CD1c-positive myeloid dendritic cell (primary cell): ENCODE results near the gene CD101.

Experiments used
- DNase-seq: peaks from one replicate; pipeline ENCODE4 v3.0.0-alpha.2; 2016; ENCODE audit errors: extremely low spot score

CD101 gene

GRCh38 chr1:117015724-117016123 is 14.2 kb downstream of the CD101 start:
- no peak for DNase-seq

DNA sequence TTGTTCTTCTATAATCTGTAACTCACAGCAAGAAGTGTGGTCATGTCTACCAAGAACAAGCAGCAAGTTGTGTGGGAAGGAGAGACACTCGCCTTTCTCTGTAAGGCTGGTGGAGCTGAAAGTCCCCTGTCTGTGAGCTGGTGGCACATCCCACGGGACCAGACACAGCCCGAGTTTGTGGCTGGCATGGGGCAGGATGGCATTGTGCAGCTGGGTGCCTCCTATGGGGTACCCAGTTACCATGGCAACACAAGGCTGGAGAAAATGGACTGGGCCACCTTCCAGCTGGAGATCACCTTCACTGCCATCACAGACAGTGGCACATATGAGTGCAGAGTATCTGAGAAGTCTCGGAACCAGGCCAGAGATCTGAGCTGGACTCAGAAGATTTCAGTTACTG is 15.5 kb downstream of the CD101 start:
- DNase-seq, result no peak

DNA sequence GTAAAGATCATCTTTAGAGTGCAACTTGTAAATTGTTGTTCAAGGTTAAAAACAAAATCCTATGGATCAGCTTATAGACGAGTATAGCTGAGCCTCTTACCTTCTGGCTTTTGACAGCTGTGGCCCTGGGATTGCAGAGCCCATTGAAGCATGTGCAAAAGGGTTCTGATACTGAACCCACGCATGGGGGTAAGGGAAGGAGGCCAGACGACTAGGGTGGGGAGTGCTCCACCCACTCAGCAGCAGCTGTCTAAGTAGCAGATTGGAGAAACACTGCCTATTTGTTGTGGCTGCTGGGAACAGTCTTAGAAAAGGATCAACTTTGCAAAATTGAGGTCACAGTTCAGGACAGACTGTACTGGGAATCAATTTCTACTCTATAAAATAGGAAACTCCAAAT is 16.1 kb downstream of the CD101 start:
- DNase-seq, result peak; percentile 57

GRCh38 chr1:117020526-117021156 is 19.1 kb downstream of the CD101 start:
- DNase-seq, result no peak

- no peak for DNase-seq
These were observed 20.6 kb downstream of the CD101 start for GRCh38 chr1:117022114-117022513.

- DNase-seq, result no peak
These were observed 24.0 kb downstream of the CD101 start for GRCh38 chr1:117025568-117025967.

- no peak for DNase-seq
These were observed 24.8 kb downstream of the CD101 start for GRCh38 chr1:117026361-117026760.

- no peak for DNase-seq
These were observed 28.1 kb downstream of the CD101 start for GRCh38 chr1:117029685-117030084.

GRCh38 chr1:117030271-117030877 is 28.8 kb downstream of the CD101 start:
- no peak for DNase-seq

DNA sequence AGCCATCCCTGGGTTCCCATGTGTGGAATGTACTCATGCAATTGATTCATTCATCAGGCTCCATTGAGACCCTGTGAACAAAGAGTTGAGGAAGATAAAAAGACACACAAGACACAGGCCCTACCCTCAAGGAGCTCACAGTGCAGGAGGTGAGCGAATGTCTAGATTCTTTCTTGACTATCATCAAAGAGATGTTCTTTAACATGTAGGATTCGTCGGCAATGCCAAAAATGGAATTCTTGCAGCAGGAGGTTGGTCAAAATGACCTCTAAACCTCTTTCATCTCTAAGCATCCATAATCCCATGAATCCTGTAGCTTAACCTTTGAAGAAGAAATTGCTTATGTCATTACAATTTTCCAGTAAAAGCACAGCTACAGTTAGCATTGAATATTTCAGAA is 30.7 kb downstream of the CD101 start:
- no peak for DNase-seq

DNA sequence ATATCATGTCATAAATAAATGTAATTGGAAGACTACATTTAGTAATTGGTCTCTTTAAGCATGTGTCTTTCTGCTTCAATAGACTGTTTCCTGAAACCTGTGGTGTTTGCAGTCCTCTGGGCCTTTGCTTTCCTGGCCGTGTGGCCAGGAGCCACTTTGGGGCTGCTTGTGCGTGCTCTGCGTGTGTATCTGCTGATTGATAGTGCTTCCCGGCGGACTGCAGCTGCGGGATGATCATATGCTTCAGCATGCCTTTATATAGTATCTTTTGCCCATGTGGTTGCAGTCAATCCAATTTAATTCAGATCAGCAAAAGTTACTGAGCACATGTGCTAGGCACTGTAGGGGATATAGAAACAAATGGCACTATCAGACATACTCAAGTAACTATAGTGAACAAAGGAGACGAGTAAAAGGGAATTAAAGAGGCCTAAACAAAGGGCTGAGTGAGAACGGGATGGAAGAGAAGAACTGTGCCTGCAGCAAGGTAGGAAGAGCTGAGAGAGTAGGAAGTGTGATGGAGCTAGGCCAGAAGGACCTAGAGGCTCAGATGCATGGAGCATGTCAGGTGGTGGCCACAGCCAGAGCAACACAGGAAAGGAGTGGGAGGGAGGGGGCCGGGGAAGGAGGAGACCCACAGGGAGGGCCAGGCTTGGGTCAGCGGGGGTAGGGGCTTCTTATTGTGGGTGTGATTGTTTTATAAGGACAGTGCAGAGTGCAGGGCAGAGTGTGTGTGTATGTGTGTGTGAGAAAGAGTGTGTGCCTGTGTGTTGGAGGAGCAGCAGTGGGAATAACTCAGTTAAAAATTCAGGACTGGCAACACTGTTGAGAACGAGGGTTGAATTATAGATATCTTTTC is 31.4 kb downstream of the CD101 start:
- DNase-seq, result no peak

DNA sequence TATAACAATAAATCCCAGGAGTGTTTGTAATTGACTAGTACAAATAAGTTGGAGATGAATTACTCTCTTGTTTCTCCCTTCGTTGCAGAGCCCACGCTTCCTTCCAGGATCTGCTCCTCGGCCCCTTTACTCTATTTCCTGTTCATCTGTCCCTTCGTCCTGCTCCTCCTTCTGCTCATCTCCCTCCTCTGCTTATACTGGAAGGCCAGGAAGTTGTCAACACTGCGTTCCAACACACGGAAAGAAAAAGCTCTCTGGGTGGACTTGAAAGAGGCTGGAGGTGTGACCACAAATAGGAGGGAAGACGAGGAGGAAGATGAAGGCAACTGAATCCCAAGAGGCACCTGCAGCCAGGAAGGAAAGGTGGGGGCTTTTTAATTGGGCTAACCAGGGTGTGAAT is 32.2 kb downstream of the CD101 start:
- DNase-seq, result no peak

GRCh38 chr1:117034791-117035290 is 33.3 kb downstream of the CD101 start:
- no peak for DNase-seq

DNA sequence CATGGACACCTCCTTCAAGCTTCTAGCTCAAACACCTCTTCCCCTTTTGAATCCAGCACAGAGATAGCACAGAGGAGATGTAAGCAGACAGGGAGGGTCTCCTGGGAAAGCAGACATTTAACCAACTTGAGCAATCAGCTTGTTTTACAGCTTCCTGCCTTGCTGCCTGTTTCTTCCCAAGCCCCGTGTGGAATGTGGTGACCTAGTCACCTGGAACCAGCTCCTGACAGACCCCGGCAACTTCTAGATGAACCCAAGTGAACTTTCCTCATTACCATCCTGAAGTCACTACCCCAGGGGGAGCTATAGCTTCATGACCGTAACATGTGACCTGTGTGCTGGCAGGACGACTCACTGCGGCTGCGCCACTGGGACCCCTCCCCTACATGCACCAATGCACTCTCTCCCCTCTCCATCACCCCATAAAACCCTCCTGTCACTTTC is 34.5 kb downstream of the CD101 start:
- no peak for DNase-seq

GRCh38 chr1:117037802-117038201 is 36.2 kb downstream of the CD101 start:
- no peak for DNase-seq

- DNase-seq, result no peak
These were observed 36.7 kb downstream of the CD101 start for GRCh38 chr1:117038236-117038635.

- no peak for DNase-seq
These were observed 42.7 kb downstream of the CD101 start for GRCh38 chr1:117044217-117044616.

GRCh38 chr1:117045644-117046043 is 44.1 kb downstream of the CD101 start:
- no peak for DNase-seq

DNA sequence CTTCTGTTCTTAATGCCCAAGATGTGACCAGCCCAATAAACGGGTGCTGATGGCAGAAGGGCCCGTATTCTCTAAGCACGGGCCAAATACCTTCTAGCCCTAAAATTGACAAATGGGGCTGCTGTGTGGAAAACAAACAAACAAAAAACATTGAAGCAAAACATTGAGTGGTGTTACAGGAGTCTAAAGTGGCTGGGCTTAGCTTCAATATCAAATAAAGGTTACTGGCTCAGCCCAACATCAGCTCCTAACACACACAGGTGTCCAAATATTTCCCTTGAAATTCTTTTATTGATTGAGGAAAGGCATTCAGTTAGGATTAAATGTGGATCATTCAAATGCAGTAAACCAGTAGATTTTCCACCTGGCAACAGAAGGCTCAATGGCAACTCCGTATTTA is 45.2 kb downstream of the CD101 start:
- DNase-seq, result no peak

GRCh38 chr1:117047271-117047670 is 45.7 kb downstream of the CD101 start:
- no peak for DNase-seq

GRCh38 chr1:117049857-117050256 is 48.3 kb downstream of the CD101 start:
- peak; percentile 56 for DNase-seq

- peak; percentile 55 for DNase-seq
These were observed 49.9 kb downstream of the CD101 start for GRCh38 chr1:117051224-117052064.
